Measurements from ENCODE around the gene GNGT2.
A peak's percentile ranks its signal among the peaks of the same experiment; 100 is the strongest.

The GNGT2 gene

DNA sequence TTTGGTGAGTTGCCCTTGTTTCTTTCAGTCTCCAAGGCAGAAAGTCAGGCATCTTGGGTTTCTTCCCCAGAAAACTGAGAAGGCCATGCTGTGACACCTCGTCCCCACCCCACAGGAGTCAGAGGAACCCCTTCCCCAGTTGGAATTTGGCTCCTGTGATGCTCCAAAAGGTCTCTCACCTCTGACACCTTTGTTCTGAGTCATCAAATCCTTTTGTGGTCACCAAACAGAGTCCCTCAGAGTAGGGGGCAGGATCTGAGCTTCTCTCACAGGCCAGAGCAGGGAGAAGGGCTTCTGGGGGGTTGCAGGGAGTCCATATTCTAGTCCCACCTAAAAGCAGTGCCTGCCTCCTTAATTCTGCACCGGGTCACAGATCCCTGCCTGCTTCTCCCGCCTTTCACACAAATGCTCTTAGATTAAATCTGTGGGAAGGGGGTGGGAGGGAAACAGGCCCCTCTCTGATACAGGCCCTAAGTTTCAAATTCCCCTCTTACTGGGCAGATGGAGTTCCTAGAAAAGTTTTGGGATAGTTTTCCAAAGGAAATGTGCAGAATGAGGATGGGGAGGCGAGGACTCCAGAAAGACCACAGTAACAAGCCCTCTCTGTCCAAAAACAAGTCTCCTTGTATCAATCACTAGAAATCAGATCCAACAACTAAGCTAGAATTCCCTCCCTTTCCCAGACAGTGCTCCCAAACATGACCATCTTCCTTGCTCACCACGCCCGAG lies 18.9 kb upstream of the GNGT2 start:
- no peak for DNase-seq

DNA sequence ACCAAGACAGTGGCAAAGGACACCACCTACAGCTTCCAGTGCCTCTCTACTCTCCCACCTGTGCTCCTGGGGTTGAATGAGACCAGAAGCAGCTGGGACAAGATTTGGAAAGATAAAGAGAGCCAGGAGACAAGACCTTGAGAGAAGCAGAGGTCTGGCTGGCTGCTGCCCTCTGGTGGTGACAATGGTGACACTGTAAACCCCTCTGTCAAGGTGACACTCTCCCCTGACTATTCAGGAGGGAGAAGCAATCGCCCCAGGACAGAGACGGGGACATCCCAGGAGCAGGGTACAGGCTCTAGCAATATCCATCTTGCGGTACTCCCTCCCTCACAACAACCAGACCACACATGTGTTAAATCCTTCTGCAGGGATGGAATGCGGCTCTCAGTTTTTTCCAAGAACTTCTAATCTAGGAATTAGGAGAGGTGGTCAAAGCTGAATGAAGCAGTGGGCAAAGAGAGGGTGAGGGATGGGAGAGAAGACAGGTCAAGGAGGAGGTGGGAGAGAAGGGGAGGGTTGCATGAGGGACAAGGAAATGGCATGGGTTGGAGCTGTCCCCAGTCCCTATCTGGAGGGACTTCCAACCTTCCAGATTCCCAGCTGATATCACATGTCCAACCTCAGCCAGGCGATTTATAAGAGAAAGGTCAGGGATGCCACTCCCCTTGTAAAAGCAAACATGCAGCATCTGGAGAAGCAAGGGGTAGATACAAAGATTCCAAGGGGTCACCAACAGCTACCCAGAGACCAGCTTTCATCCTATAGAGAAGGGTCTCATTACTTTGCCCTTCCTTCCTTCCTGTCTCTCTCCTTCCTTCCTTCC lies 17.3 kb upstream of the GNGT2 start:
- DNase-seq = peak; percentile 8

DNA sequence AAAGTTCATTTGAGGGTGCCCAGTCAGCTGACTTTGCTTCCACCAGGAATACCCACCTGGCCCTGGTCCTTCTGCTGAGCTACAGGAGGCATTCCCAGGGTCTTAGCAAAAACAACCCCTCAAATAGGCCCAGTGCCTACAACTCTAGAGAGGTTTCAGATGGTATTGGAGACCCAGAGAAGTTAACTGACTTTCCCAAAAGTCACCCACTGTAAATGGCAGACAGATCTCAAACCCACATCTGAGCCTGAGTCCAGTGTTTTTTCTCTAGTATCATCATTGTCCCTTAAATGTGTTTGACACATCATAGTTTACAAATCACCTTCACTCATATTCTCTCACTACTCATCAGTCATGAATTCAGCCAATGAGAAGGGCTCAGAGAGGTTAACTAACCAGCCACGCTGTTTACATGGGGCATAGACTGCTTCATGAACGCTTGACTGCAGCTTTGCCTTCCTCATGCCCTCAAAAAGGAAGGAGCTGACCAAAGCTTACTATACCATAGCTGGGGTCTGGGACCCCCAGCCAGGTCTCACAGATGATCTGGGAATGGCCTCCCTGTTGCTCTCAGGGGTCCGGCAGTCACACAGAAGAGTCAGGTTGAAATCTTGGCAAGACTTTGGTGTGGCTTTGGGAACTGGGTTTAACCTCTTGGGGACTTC lies 16.5 kb upstream of the GNGT2 start:
- DNase-seq = no peak

DNA sequence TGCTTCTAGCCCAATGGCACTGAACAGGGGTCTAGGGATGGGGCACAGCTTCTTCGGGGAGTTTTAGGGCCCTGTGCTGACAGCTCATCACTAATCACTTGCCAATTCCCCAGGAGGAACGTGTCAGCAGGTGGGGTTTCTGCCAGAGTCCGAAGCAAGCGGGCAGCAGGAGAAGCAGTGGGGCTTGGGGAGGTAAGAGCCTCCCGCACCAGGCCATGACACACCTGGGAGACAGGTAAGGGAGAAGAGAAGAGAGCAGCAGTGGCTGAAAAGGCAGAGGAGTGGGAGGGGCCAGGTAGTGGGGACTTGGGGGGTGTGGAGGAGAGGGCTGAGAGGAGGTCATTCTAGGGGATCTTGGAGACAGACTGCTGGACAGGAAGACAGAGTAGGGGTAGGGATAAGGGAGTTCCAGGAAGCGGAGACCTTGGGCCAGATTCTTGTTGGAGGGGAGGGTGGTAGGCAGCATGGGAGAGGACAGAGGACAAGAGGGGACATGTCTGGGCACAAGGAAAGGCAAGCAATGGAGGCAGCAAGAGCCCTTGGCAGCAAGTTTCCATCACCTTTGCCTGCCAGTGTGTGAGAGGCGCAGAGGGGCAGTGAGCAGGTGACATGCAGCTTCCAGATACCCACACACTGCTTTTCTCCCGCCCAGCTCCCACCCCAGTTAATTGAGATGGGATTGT lies 15.3 kb upstream of the GNGT2 start:
- DNase-seq = no peak

DNA sequence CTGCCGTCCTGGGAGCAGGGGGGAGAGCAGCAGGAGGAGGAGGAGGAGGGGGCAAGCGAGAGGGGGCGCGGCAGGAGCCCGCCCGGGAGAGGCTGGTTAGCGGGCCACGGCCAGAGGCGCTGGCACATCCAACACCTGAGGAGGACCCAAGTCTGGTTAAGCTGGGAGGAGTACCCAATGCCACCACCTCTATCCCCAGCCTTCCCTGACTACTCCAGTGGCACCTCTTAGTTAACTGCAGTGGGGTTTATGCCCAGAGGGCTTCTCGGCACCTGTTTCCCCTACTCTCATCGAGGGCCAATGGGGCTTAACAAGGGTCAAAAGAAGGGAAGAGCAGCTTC lies 14.6 kb upstream of the GNGT2 start:
- DNase-seq = no peak

DNA sequence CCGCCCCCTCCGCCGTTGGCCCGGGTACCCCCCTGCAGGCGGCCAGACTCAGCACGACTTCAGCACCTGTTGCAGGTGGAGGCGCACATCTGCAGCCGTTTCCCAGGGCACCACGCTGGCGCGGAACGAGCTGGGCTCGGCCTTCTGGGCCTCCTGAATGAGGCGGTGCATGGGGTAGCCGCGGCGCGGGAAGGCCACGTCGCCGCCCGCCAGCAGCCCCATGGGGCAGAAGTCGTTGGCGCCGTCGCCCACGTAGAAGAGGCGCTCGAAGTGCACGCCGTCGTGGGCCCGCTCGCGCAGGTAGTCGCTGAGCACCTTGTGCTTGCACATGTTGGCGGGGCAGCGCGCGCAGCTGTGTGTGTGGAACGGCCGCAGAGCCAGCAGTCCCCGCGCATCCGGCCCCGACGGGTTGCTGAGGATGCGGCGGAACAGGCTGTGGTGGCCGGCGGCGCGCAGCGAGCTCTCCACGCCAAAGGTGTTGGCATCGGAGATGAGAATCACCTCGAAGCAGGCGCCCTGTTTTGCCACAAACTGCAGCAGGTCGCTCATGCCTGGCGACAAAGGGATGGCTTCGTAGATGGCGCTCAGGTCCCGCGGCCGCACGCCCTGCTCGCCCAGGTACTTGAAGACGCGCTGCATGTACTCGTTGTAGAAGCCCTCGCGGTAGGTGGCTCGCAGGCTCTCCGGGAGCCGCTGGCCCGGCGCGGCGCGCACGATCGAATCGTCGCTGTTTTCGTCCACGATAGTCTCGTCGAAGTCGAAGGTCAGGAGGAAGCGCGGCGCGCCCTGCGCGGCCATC lies 14.0 kb upstream of the GNGT2 start:
- DNase-seq = no peak

DNA sequence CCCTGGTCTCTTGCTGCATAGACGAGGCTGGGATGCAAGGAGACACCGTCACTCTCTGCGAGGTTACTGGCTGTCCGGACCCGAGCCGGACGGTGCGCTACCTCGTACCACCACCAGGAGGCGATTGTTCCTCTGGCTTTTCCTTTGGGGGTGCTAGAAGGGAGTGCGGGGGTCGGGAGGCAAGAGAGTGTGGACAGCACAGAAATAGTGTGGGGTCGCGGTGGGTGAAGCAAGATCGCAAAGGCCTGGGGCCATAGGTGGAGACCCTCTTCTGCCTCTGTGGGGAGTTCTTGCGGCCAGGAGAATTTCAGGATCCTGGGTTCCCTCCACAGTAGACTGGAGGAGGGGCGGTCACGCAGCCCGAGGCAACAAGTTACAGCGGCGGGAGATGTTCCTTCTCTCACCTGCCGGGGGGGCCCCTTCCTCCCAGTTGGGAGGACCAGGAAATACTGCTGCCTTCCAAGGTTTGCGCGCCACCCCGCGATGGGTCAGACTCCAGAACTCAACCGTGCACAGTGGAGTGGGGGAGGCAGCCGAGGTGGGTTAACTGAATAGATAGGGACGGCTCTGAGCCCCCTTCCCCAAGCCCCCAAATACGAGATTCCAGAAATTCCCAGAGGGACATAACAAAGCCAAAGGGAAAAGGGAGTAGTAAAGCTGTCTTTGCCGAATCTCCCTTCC lies 13.3 kb upstream of the GNGT2 start:
- DNase-seq = no peak

DNA sequence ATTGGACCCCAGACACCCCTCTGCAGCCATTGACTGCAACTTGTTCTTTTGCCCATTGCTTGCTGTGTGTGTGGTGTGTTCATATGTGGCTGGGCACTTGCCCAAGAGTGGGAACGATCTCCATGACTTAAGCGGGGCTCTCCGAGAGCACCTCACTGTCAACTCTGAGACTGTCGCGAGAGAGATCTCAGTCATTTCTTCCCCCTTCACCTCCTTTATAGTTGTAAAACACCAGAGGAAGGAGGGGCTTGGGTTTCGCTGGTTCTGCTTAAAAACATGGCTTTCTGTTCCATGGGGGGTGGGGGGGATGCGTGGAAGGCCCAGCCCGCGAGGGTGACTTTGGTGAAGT lies 12.8 kb upstream of the GNGT2 start:
- no peak for DNase-seq

DNA sequence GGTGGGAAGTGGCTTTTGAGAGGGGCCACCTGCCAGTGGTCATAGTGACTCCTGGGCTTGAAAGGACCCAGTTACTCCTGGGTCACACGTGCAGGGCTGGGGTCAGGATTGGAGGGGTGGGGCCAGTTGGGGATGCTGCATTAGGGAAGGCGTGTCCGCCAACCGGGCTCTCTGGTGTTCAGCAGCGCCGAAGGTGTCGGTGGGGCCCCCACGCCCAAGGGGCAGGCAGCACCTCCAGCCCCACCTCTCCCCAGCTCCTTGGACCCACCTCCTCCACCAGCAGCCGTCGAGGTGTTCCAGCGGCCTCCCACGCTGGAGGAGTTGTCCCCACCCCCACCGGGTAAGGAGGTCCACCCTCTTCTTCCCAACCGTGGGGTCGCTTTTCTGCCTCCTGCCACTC lies 9.6 kb upstream of the GNGT2 start:
- no peak for DNase-seq

DNA sequence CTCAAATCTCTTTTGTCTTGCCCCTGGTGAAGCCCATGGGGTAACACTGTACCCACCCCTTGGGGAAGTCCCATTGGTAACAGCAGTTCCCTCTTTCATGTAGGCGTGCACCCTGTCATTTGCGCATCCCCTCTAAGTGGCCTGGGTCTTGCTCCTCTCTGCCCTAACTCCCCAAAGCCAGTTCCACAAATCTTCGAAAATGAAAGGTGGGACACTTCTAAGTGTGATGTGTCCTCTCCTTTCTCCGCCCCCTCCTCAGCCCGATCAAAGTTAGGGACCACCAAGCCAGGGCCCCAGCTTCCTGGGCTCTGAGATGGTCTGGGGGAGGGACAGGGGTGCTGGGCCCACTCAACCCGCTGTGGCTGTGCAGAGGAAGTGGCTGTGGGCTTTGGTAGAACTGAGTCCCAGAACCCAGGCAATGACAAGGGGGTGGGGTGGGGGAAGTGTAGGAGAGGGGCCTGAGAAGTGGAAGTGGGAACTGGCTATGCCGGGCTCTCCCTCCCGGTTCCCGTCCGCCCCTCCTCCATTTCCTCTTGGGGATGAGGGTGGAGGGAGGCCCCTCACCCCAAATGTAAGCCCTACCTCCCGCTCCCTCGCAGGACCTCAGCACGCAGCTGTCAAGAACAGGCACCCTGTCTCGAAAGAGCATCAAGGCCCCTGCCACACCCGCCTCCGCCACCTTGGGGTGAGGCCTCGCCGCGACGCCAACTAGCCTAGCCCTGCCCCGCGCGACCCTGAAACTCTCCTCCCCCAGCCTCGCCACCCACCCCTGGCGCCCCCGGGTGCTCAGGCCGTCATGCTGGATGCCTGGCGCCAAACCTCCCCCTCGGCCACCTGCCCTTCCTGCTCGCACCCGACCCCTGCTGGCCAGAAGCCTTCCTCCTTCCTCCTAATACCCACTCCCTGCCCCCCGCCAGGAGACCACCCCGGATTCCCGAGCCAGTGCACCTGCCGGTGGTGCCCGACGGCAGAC lies 8.9 kb upstream of the GNGT2 start:
- no peak for DNase-seq

DNA sequence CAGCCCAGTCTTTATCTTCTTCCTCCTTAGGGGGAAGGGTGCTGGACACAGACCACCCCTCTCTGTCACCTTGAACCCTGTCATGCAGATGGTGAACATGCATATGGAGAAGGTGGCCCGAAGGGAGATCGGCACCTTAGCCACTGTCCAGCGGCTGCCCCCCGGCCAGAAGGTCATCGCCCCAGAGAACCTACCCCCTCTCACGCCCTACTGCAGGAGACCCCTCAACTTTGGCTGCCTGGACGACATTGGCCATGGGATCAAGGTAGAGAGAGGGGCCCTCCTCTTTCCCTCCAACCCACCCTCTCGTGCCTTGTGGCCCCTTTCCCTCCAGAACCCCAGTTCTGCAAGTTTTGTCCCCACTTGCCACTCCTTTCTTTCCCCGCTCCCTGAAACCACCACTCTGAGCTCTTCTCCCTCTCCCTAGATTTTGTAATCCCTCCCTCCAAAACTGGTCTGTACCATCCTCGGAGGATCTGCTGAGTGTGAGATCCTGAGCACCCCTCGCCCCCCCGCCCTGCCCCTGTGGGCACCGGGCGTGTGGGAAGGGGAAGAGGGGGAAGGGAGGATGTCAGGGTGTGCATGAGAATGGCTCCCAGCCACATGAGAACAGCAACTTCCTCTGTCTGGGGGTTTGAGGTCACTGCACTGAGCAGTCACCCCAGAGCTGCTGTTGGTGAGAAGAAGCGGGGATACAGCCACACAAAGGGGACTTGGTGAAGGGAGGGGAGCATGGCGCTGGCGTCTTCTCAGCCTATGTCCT lies 7.5 kb upstream of the GNGT2 start:
- DNase-seq = no peak

DNA sequence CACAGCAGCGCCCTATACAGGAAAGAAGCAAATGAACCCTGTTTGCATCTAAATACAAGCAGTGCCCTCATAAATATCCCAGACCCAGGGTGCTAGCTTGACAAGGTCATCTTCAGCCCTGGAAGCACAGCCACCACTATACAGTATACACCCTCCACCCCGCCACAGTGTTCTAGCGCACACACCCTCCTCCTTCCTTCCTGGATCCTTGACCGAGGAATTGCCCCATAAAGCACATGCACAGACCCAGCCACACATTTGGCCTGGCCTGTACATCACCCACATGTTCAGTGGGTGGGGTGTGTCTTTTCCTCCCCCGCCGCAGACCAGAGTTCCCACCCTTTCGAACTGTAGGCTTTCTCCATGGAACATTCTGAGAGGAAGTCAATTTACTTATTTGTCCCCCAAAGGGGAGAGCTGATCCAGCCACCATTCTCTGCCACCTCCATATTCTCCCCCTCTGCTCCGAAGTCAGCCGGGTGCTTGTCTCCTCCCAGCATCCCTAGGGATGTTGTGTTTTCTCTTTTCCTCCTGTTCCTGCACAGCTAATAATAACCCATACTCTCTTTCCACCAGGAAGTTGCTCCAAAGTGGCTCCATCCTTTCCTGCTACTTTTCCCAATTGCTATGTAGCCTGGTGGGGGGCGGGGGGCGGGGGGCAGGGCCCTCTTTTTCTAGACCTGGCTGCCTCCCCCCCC lies 6.7 kb upstream of the GNGT2 start:
- no peak for DNase-seq

DNA sequence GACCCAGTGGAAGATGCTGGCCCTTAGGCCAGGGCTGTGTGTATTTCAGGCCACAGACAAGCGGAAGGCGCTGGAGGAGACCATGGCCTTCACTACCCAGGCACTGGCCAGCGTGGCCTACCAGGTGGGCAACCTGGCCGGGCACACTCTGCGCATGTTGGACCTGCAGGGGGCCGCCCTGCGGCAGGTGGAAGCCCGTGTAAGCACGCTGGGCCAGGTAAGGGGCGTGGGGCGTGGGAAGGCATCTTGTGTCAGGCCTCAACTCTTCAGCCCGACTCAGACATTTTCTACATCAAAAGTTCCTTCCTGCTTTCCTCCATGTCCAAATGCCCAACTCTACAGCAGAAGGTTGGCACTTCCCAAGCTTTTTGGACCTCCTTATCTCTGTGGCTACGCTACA lies 6.1 kb upstream of the GNGT2 start:
- no peak for DNase-seq

DNA sequence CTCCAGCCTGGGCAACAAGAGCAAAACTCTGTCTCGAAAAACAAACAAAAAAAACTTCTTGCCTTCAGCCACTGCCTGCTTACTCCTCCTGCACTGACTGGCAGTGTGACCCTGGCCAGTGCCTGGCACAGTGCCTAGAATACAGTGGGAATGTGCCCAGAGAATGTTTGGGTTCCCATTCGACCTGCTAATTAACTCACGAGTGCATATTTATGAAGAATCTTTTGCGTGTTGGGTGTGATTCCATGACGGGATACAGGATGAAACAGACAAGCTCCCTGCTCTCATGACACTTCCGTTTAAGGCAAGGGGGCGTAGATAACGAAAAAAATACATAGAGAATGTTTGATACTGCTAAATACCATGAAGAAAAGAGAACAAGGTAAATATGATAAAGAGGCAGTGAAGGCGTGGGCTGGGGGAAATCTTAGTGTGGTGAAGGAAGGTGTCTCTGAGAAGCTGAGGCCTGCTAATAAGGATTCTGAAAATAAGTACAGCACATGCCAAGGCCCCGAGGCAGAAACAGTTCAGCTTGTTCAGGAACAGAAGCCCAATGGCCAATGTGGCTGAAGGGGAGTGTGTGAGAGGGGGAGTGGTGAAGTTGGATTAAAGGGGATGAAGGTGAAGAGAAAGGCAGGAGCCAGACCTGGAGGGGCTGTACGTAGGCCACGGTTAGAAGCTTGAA lies 4.4 kb upstream of the GNGT2 start:
- no peak for DNase-seq

DNA sequence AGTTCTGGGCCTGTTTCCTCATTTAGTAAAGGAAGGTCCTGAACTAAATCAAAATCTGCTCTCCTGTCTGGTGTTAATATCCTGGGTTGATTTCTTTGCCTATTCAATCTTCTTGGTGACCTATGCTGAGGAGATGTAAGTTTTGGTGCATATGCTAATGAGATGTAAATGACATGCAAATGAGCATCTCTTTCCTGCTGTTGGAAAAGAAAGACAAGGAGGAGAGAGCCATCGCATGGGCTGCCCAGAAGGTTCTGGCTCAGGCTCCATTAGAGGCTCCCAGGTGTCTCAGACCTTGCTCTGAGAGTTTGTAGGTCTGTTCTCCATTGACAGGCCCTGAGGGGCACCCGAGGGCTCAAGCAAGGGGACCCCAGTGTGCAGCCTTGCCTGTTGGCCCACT lies 3.5 kb upstream of the GNGT2 start:
- DNase-seq = no peak

DNA sequence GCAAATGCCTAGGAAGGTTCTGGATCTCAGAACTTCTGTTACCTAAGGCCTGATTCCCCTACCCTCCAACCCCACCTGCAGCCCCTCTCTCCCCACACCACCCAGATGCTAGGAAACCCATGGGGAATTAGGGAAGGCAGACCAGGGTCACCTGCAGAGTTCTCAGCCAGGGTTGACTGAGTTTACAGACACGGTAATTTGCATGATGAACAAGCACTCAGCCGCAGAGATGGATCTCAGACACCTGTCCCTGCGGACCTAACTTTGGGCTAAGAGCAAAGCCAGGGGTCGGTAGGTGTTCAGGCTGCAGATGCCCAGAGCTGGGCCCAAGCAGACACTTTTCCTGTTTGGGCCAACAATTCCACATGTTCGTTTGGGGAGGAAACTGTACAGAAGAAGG lies 3.0 kb upstream of the GNGT2 start:
- no peak for DNase-seq

DNA sequence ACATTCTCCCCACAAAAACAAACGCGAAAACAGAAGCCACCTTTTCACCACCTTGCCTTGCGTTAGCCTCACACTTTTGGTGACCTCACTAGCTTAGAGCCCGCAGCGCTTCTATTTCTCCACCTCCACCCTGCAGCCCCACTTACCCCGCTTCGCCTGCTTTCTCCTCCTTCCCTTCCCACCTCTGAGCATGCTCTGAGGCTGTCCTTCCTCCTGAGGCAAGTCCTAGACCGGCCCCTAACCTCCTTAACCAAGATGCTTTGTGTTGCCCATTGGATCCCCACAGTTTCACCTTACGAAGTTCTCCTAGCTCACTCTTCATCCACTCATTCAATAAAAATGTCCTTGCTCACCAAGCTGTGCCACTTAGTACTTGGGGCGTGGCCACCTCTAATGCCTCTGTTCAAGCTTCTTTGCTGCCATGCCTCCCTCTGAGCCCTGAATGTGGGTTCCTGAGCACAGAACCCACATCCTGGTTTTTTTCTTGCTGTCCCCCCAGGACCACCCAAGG lies 1.3 kb downstream of the GNGT2 start:
- no peak for DNase-seq

DNA sequence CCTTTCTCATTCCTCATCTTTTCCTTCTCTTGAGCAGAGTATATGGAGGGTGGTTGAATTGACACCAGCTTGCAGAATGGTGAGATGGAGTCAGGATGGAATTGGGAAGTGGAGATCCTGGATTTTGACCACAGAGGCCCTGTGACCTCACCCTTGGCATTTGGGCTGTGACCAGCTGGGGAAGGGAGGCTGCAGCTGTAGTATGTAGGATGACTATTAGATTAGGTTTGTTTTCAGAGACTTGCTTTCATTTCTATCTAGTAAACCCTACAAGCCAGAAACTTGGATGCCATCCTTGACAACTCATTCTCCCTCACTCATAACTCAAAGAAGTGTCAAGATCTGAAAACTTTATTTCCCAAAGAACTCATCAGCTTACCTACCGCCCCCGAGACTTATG lies 5.9 kb downstream of the GNGT2 start:
- DNase-seq = no peak

DNA sequence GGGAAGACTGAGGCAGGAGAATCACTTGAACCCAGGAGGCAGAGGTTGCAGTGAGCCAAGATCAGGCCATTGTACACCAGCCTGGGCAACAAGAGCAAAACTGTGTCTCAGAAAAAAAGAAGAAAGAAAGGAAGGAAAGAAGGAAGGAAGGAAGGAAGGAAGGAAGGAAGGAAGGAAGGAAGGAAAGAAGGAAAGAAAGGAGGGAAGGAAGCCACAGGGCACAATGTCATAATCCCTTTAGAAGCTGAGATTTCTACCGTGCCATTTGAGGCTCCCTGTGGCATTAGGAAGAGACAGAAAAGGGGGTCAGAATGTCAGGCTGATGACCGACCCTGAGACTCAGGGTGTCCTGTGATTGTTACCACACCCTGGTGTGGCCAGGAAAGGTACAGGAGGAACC lies 6.6 kb downstream of the GNGT2 start:
- no peak for DNase-seq

Data from NCI-H2107 (cell line).